ENCODE measurements around the gene DLEU7.

DLEU7 gene

GRCh38 chr13:50842251-50842989 lies 1.1 kb downstream of the DLEU7 start:
- FAIRE-seq, result no peak

DNA sequence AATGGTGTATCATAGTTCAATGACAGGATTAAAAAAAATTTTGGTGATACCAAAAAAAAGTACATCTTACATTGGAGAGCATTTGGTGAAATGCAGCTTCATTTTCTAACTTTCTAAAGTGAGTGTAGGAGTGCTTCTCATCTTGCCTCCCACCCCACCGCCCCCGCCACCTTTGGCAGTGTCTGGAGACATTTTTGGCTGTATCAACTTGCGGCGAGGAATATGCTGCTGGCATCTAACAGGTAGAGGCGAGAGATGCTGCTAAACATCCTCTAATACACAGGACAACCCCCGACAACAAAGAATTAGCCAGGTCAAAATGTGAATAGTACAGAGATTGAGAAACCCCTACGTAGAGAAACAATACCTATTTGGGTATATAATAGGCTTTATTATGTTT lies 1.7 kb downstream of the DLEU7 start:
- FAIRE-seq, result no peak

DNA sequence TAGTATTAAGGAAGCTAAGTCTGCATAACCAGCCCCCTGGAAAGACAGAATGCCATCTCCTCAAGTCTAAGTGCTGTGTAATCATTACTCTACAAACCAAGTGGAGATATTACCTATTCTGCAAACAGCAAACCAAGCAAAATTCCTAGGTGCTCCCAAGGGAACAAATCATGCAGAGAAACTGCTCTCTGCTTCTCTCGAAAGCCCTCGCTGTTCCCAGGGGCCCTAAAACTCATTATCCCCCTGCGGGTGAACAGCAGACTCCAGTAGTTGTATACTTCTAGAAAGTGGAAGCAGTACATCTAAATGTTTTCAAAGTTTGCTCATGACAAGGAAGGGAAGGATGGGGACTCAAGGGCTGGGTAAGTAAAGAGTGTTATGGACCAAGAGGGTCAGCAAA lies 3.2 kb downstream of the DLEU7 start:
- no peak for FAIRE-seq

- no peak for FAIRE-seq
These were observed 3.7 kb downstream of the DLEU7 start for GRCh38 chr13:50839828-50840227.

GRCh38 chr13:50838701-50839100 lies 4.8 kb downstream of the DLEU7 start:
- no peak for FAIRE-seq

- FAIRE-seq, result no peak
These were observed 5.5 kb downstream of the DLEU7 start for GRCh38 chr13:50838031-50838430.

- no peak for FAIRE-seq
These were observed 12.0 kb downstream of the DLEU7 start for GRCh38 chr13:50831512-50831911.

DNA sequence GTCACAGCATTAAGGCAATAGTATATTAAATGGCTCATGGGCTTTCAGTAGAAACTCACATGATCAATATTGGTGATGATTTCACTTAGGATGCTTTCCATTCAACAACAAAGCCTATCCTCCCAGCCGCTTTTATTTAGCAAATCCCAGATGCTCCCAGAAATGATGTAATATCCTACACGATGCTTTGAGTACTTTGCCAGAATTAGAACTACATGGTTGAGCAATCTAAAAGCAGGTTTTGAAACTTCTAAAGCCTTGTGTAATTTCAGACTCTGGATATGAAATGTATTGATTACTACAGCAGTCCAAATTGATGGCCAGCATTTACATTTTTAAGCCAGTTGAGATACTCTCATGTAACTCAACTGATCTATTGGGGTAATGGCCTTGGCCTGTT lies 13.6 kb downstream of the DLEU7 start:
- no peak for FAIRE-seq

GRCh38 chr13:50829226-50829625 lies 14.3 kb downstream of the DLEU7 start:
- FAIRE-seq, result no peak

DNA sequence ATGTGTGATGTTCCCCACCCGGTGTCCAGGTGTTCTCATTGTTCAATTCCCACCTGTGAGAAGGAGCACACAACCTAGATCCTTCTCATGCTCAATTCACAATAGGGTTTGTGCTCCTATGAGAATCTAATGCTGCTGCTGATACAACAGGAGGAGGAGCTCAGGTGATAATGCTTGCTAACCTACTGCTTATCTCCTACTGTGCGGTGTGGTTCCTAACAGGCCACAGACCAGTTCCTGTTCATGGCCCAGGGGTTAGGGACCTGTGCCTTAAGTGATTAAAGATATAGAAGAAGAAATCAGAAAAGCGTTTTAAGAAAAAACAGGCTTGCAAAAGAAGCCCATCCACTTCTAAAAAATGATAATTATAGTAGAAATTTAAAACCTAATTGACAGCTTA lies 17.5 kb downstream of the DLEU7 start:
- no peak for FAIRE-seq

GRCh38 chr13:50812242-50812641 lies 31.2 kb downstream of the DLEU7 start:
- no peak for FAIRE-seq

DNA sequence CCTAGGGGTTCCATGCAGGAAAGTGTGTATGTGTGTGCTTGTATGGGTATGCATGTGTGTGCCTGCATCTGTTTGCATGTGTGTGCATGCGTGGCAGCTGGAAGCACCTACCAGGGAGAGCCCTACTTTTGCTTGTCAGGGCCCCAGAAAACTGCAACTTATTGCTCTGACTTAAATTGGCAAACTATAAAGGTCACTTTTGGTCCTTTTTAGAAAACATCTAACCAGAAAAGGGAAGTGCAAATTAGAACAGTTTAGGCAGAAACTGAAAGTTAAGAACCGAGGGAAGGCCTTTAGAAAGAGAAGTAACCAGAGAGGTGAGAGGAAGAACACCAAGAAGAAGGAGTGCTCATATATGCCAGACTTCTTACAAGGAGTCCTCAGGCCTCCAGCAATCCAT lies 32.5 kb downstream of the DLEU7 start:
- FAIRE-seq, result no peak

GRCh38 chr13:50810468-50810867 lies 33.0 kb downstream of the DLEU7 start:
- no peak for FAIRE-seq

- no peak for FAIRE-seq
These were observed 34.1 kb downstream of the DLEU7 start for GRCh38 chr13:50809133-50810090.

DNA sequence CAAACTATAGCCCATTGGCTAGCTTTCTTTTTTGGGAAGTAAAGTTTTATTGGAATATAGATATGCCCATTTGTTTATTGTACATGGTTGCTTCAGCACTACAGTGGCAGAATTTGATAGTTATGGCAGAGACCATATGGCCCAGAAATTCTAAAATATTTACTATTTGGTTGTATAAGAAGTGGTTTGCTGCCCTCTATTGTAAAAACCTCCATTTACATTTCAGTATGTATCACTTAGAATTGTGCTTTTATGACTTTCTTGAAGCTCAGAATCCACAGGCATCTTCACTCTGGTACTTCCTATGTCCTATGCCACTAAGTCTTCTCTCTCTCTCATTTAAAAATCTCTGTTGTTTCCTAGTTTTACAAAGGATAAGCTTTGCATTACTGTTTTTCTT lies 37.7 kb downstream of the DLEU7 start:
- no peak for FAIRE-seq

GRCh38 chr13:50801087-50801931 lies 42.2 kb downstream of the DLEU7 start:
- FAIRE-seq, result peak; percentile 8

- FAIRE-seq, result no peak
These were observed 43.3 kb downstream of the DLEU7 start for GRCh38 chr13:50800091-50800739.

DNA sequence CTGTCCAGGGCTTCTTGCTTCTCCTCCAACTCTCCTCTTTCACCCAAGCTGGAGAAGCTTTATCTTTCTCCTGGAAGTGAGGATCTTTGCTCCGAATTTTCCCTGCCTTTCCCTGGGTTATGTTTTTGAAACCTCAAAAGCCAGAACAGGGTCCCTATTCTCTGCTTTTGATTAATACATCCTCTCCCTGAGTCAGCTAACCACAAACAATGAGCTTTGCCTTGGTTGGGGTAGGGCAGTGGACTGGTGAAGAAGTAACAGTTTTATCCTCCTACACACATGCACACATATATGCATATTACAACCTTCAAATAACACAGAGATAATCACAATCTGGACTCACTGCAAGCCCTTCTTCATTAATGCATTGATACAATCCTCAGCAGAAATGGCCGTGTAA lies 44.6 kb downstream of the DLEU7 start:
- no peak for FAIRE-seq

GRCh38 chr13:50797091-50797490 lies 46.4 kb downstream of the DLEU7 start:
- no peak for FAIRE-seq

- FAIRE-seq, result no peak
These were observed 47.0 kb downstream of the DLEU7 start for GRCh38 chr13:50796463-50796862.

DNA sequence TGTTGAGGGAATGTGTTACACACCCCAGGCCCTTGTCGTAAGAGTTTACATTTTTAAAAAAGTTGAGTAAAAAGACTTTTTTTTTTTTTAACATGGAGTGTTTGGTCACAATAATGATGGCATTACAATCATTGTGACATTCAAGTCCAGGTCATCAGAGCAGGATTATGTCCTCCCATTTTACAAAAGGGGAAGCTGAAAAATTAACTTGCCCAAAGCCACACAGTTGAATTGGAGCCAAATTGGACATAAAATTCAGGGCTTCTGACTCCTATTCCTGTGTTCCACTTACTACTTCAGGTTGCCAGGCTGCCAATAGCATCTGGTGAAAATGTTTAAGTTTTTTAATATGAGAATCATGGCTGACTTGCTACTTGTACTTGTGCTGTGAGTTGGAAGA lies 49.3 kb downstream of the DLEU7 start:
- FAIRE-seq, result no peak

DNA sequence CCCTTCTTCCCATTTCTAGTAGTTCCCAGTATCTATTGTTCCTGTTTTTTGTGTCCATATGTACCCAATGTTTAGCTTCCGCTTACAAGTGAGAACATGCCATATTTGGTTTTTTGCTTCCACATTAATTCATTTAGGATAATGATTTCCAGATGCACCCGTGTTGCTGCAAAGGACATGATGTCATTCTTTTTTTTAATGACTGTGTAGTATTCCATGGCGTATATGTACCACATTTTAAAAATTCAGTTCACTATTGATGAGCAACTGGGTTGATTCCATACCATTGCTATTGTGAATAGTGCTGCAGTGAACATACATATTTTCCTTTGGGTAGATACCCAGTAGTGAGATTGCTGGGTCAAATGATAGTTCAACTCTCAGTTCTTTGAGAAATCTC lies 50.5 kb downstream of the DLEU7 start:
- no peak for FAIRE-seq

Measured in endometrium (tissue), 2 donors.